HL-60 (cell line): ENCODE results near the gene CAPN13.

ENCODE experiments used
- DNase-seq, 2 experiments: peaks; one replicate each; pipeline ENCODE4 v3.0.0-alpha.2; 2010 to 2020; ENCODE audit warnings: low read depth in 1 of 2, low spot score in 1 of 2
- H3K27ac ChIP-seq: fragments of 250-450 bp; sonication (Bioruptor Pico); replicated peaks from 2 replicates; pipeline ENCODE4 v1.5.1; 2020; ENCODE audit warnings: mild to moderate bottlenecking, moderate library complexity
- H3K27me3 ChIP-seq: fragments of 250-450 bp; sonication (Bioruptor Pico); 2 replicates; pipeline ENCODE4 v1.5.1; 2021; ENCODE audit warnings: mild to moderate bottlenecking, moderate library complexity; ENCODE audit not compliant: insufficient read depth, poor library complexity, severe bottlenecking
- H3K4me3 ChIP-seq: replicated peaks from 2 replicates; pipeline ENCODE4 v1.5.1; 2011; ENCODE audit warnings: mild to moderate bottlenecking, control low read depth, low read length; ENCODE audit not compliant: insufficient read depth
- CTCF ChIP-seq: IDR thresholded peaks from one replicate; pipeline ENCODE4 v1.5.1; 2011; ENCODE audit warnings: low read length, control low read depth, inconsistent platforms; ENCODE audit not compliant: insufficient read depth
- GABPA ChIP-seq: IDR thresholded peaks from 2 replicates; pipeline ENCODE4 v1.6.1; 2012; ENCODE audit warnings: low read depth
- POLR2AphosphoS5 ChIP-seq: IDR thresholded peaks from 2 replicates; pipeline ENCODE4 v1.6.1; 2012; ENCODE audit warnings: low read depth
- REST ChIP-seq: IDR thresholded peaks from 2 replicates; pipeline ENCODE4 v1.6.1; 2012; ENCODE audit warnings: low read depth; ENCODE audit not compliant: insufficient replicate concordance
- SPI1 ChIP-seq: IDR thresholded peaks from 2 replicates; pipeline ENCODE4 v1.6.1; 2012; ENCODE audit warnings: low read depth, mild to moderate bottlenecking, borderline replicate concordance

The CAPN13 gene

GRCh38 chr2:30708491-30709290, 98.6 kb downstream of the CAPN13 start:
- no peak for DNase-seq
- Histone ChIP-seq H3K4me3 (no peak overlapping the region), H3K27ac (no peak overlapping the region), H3K27me3 (no peaks in the 10 kb centered on the region)
- TF ChIP-seq GABPA = no peak
- no peak for TF ChIP-seq POLR2AphosphoS5
- TF ChIP-seq CTCF = peak; percentile 17

GRCh38 chr2:30707304-30707903, 99.8 kb downstream of the CAPN13 start:
- no peak for TF ChIP-seq GABPA
- TF ChIP-seq SPI1 = no peak
- TF ChIP-seq POLR2AphosphoS5 = no peak
- TF ChIP-seq CTCF = no peak
- no peak for TF ChIP-seq REST
- no peaks in the 10 kb centered on the region for H3K27me3 ChIP-seq
- no peak overlapping the region for H3K27ac ChIP-seq
- no peak overlapping the region for H3K4me3 ChIP-seq
- no peak for DNase-seq

- peak; percentile 55 to 71 for DNase-seq
- H3K4me3 ChIP-seq = no peak overlapping the region
- H3K27ac ChIP-seq = no peak overlapping the region
- H3K27me3 ChIP-seq = no peaks in the 10 kb centered on the region
- TF ChIP-seq POLR2AphosphoS5 = no peak
- TF ChIP-seq SPI1 = no peak
- no peak for TF ChIP-seq REST
- no peak for TF ChIP-seq GABPA
- peak; percentile 57 for TF ChIP-seq CTCF
Observed at GRCh38 chr2:30706534-30707303, 100.5 kb downstream of the CAPN13 start.
